GM18505 (cell line): ENCODE data around the gene CD47.

Experiments
- ATAC-seq: cut with Tn5 transposase; IDR thresholded peaks from one replicate; pipeline ENCODE4 v1.9.1; 2021; ENCODE audit not compliant: unreplicated experiment
- POLR2A ChIP-seq: IDR thresholded peaks from 4 replicates; pipeline ENCODE4 v1.6.1; 2011; ENCODE audit warnings: borderline replicate concordance; ENCODE audit not compliant: insufficient read depth, insufficient read length; ENCODE audit errors: extremely low read depth

The CD47 gene

GRCh38 chr3:108017587-108017986 is 73.2 kb downstream of the CD47 start:
- no peak for ATAC-seq
- TF ChIP-seq POLR2A: no peak

- ATAC-seq: no peak
- TF ChIP-seq POLR2A: no peak
Observed at GRCh38 chr3:108014943-108015342, 75.9 kb downstream of the CD47 start.

- no peak for ATAC-seq
- no peak for TF ChIP-seq POLR2A
Observed at GRCh38 chr3:108013141-108014055, 77.4 kb downstream of the CD47 start.

GRCh38 chr3:108012304-108012703 is 78.5 kb downstream of the CD47 start:
- no peak for ATAC-seq
- TF ChIP-seq POLR2A: no peak

- no peak for ATAC-seq
- no peak for TF ChIP-seq POLR2A
Observed at GRCh38 chr3:108011616-108012015, 79.2 kb downstream of the CD47 start.

- no peak for TF ChIP-seq POLR2A
- no peak for ATAC-seq
Observed at GRCh38 chr3:108008931-108009639, 81.7 kb downstream of the CD47 start.

- ATAC-seq: no peak
- no peak for TF ChIP-seq POLR2A
Observed at GRCh38 chr3:108008106-108008505, 82.7 kb downstream of the CD47 start.

- ATAC-seq: no peak
- TF ChIP-seq POLR2A: no peak
Observed at GRCh38 chr3:108006881-108007331, 83.9 kb downstream of the CD47 start.

GRCh38 chr3:108006077-108006771 is 84.6 kb downstream of the CD47 start:
- TF ChIP-seq POLR2A: no peak
- no peak for ATAC-seq

GRCh38 chr3:108004647-108005046 is 86.2 kb downstream of the CD47 start:
- TF ChIP-seq POLR2A: no peak

GRCh38 chr3:108001457-108001856 is 89.4 kb downstream of the CD47 start:
- ATAC-seq: no peak

More at GRCh38 chr3:108004647-108005046, 86.2 kb downstream of the CD47 start:
- ATAC-seq: no peak

GRCh38 chr3:107999215-107999775 is 91.5 kb downstream of the CD47 start:
- no peak for TF ChIP-seq POLR2A
- no peak for ATAC-seq

More at GRCh38 chr3:108001457-108001856, 89.4 kb downstream of the CD47 start:
- no peak for TF ChIP-seq POLR2A

GRCh38 chr3:107997671-107998070 is 93.2 kb downstream of the CD47 start:
- no peak for ATAC-seq
- TF ChIP-seq POLR2A: no peak
